Transverse colon (tissue), 4 donors: ENCODE measurements around the gene TNNI3K. TPM values are rescaled to one million over a fixed set of nuclear protein-coding genes. Genes with fewer than 3 reads are reported as not detected.

Experiments used
- DNase-seq: peaks from one replicate; pipeline ENCODE4 v3.0.0-alpha.2; 2019
- H3K27ac ChIP-seq, 4 donors: fragments of 200-600 bp; sonication (generic); 2 replicates each; pipeline ENCODE4 v1.5.1; 2016 to 2018; ENCODE audit warnings: inconsistent platforms in 4 of 4
- H3K27me3 ChIP-seq: fragments of 200-600 bp; sonication (generic); 2 replicates; pipeline ENCODE4 v1.5.1; 2017; ENCODE audit warnings: inconsistent platforms
- H3K36me3 ChIP-seq, 4 donors: fragments of 200-600 bp; sonication (generic); 2 replicates each; pipeline ENCODE4 v1.5.1; 2017 to 2019; ENCODE audit warnings: inconsistent platforms in 4 of 4
- H3K4me1 ChIP-seq, 4 donors: fragments of 200-600 bp; sonication (generic); 2 replicates each; pipeline ENCODE4 v1.5.1; 2017 to 2020; ENCODE audit warnings: inconsistent platforms in 4 of 4
- H3K4me3 ChIP-seq, 4 donors: fragments of 200-600 bp; sonication (generic); 1 replicate in 1 of 4; 2 replicates in 3 of 4; pipeline versions ENCODE4 v1.5.1 to v1.6.1; 2017 to 2019; ENCODE audit warnings: inconsistent platforms in 4 of 4
- H3K9me3 ChIP-seq, 2 donors: fragments of 200-600 bp; sonication (generic); 2 replicates each; pipeline ENCODE4 v1.5.1; 2017 to 2019; ENCODE audit warnings: inconsistent platforms in 2 of 2
- CTCF ChIP-seq, 5 experiments: fragments of 200-600 bp in 3 of 5; fragments of 450-650 bp in 2 of 5; sonication (generic) in 3 of 5; IDR thresholded peaks; 1 replicate in 2 of 5; 2 replicates in 3 of 5; pipeline ENCODE4 v1.5.1; 2016 to 2017; ENCODE audit warnings: antibody characterized with exemption in 5 of 5, inconsistent platforms in 3 of 5, mild to moderate bottlenecking in 2 of 5, moderate library complexity in 1 of 5
- EP300 ChIP-seq: sonication (generic); formaldehyde crosslinking; IDR thresholded peaks from one replicate; pipeline ENCODE4 v1.6.1; 2017; ENCODE audit warnings: antibody characterized with exemption, low read depth
- POLR2A ChIP-seq: fragments of 450-650 bp; IDR thresholded peaks from one replicate; pipeline ENCODE4 v1.6.1; 2016; ENCODE audit warnings: antibody characterized with exemption, mild to moderate bottlenecking, moderate library complexity
- POLR2AphosphoS5 ChIP-seq, 3 donors: sonication (generic); formaldehyde crosslinking; IDR thresholded peaks; one replicate each; pipeline ENCODE4 v1.6.1; 2016; ENCODE audit warnings: antibody characterized with exemption in 3 of 3
- WGBS, 2 donors: methylation state at CpG; one replicate each; pipeline ENCODE4 v1.1.5; 2018; ENCODE audit warnings: low coverage in 1 of 2; 5-methylcytosine and 5-hydroxymethylcytosine counted together
- in situ Hi-C, 4 donors: fragments of 200-750 bp; cut with MboI; loops; one replicate each; pipeline versions ENCODE4 v1.15.0 to v1.15.1; 2017; ENCODE audit warnings: low sequenced_read_pairs in 3 of 4, low pct_ligation_motif_present in 1 of 4, low pct_unique_long_range_greater_than_20kb in 1 of 4
- intact Hi-C: fragments of 100-400 bp; cut with DNase I; formaldehyde crosslinking; loops from one replicate; pipeline ENCODE4 v1.15.1; 2023; ENCODE audit warnings: low total_unique reads
- total RNA-seq, 4 donors: library from RNA; depleted of rRNA; stranded (reverse); fragments of >200 nt; gene quantifications; one replicate each; pipeline ENCODE4 v1.1.0, GENCODE V29; 2016

Gene TNNI3K
- total RNA-seq, 4 donors from 2014 or later, result 0.95 to 14.2 (median 2.9) TPM; not detected in 1

GRCh38 chr1:74341702-74342339, 106.6 kb downstream of the TNNI3K start:
- 90 to 93% methylated on average over 4 of the region's 4 CpGs for WGBS, 2 donors
- TF ChIP-seq CTCF (IDR thresholded peaks at IDR 0.05) (no peak), POLR2A (no peak), EP300 (no peak), POLR2AphosphoS5 (IDR thresholded peaks at IDR 0.05) (no peak)
- no peaks in the 10 kb centered on the region for H3K27me3 ChIP-seq
- H3K4me3 ChIP-seq, result no peak overlapping the region
- H3K36me3 ChIP-seq, result no peaks in the 10 kb centered on the region
- H3K27ac ChIP-seq, result no peak overlapping the region
- intact Hi-C loops (no loop called here), in situ Hi-C loops (no loop called here)
- H3K9me3 ChIP-seq, result no peaks in the 10 kb centered on the region
- no peaks in the 10 kb centered on the region for H3K4me1 ChIP-seq
- DNase-seq, result no peak

GRCh38 chr1:74343216-74343615, 108.0 kb downstream of the TNNI3K start:
- Histone ChIP-seq H3K36me3 (no peaks in the 10 kb centered on the region), H3K27ac (no peak overlapping the region), H3K9me3 (no peaks in the 10 kb centered on the region), H3K4me1 (no peaks in the 10 kb centered on the region), H3K4me3 (no peak overlapping the region), H3K27me3 (no peaks in the 10 kb centered on the region)
- in situ Hi-C loops (no loop called here), intact Hi-C loops (no loop called here)
- WGBS, 2 donors, result 57% methylated on average over 1 of the region's 1 CpG; no CpG with 5 or more reads in 1 of the 2 donors
- no peak for DNase-seq
- TF ChIP-seq CTCF (IDR thresholded peaks at IDR 0.05) (no peak), EP300 (no peak)

GRCh38 chr1:74344387-74344786, 109.2 kb downstream of the TNNI3K start:
- 67 to 83% methylated on average over 1 of the region's 1 CpG for WGBS, 2 donors
- Histone ChIP-seq H3K27ac (no peak overlapping the region), H3K36me3 (no peaks in the 10 kb centered on the region), H3K4me3 (no peak overlapping the region), H3K27me3 (no peaks in the 10 kb centered on the region), H3K4me1 (no peaks in the 10 kb centered on the region), H3K9me3 (no peaks in the 10 kb centered on the region)
- in situ Hi-C loops (no loop called here), intact Hi-C loops (no loop called here)
- DNase-seq, result no peak
- no peak for TF ChIP-seq POLR2A

- no peak overlapping the region for H3K4me3 ChIP-seq
- DNase-seq, result no peak
- H3K4me1 ChIP-seq, result no peaks in the 10 kb centered on the region
- in situ Hi-C loops (no loop called here), intact Hi-C loops (no loop called here)
- H3K36me3 ChIP-seq, result no peaks in the 10 kb centered on the region
- TF ChIP-seq POLR2A, result no peak
- no peak for TF ChIP-seq POLR2AphosphoS5 (IDR thresholded peaks at IDR 0.05)
- no peak for TF ChIP-seq EP300
- TF ChIP-seq CTCF (IDR thresholded peaks at IDR 0.05), result no peak
- no peak overlapping the region for H3K27ac ChIP-seq
- no peaks in the 10 kb centered on the region for H3K27me3 ChIP-seq
- no peaks in the 10 kb centered on the region for H3K9me3 ChIP-seq
- 75 to 83% methylated on average over 1 of the region's 1 CpG for WGBS, 2 donors
Measured at GRCh38 chr1:74356493-74356892, 121.3 kb downstream of the TNNI3K start.

GRCh38 chr1:74357150-74357549, 122.0 kb downstream of the TNNI3K start:
- TF ChIP-seq CTCF (IDR thresholded peaks at IDR 0.05) (no peak), EP300 (no peak), POLR2AphosphoS5 (IDR thresholded peaks at IDR 0.05) (no peak), POLR2A (no peak)
- H3K27ac ChIP-seq, result no peak overlapping the region
- no peaks in the 10 kb centered on the region for H3K36me3 ChIP-seq
- 76 to 90% methylated on average over 3 of the region's 3 CpGs for WGBS, 2 donors
- no peak for DNase-seq
- no peaks in the 10 kb centered on the region for H3K9me3 ChIP-seq
- in situ Hi-C loops (no loop called here), intact Hi-C loops (no loop called here)
- H3K4me1 ChIP-seq, result no peaks in the 10 kb centered on the region
- H3K4me3 ChIP-seq, result no peak overlapping the region
- H3K27me3 ChIP-seq, result no peaks in the 10 kb centered on the region
